H9 (cell line): ENCODE data around the gene PLAU. TPM values are rescaled to one million over a fixed set of nuclear protein-coding genes. Genes with fewer than 3 reads are reported as not detected.
A peak's percentile ranks its signal among the peaks of the same experiment; 100 is the strongest.

ENCODE experiments used
- DNase-seq: peaks from one replicate; pipeline ENCODE4 v3.0.0-alpha.2; 2017
- H2AFZ ChIP-seq: one replicate; pipeline ENCODE4 v1.6.1; 2013; ENCODE audit warnings: mild to moderate bottlenecking, low read length, control low read depth, moderate library complexity
- H2AK5ac ChIP-seq: 2 replicates; pipeline ENCODE4 v1.6.1; 2013; ENCODE audit warnings: low read length, control low read depth, mixed read lengths; ENCODE audit not compliant: insufficient read length
- H2BK120ac ChIP-seq: one replicate; pipeline ENCODE4 v1.6.1; 2013; ENCODE audit warnings: low read depth, mild to moderate bottlenecking, low read length, control low read depth, inconsistent platforms; ENCODE audit not compliant: poor library complexity, severe bottlenecking
- H2BK12ac ChIP-seq: 2 replicates; pipeline ENCODE4 v1.6.1; 2013; ENCODE audit warnings: low read length, control low read depth, mixed read lengths, low read depth; ENCODE audit not compliant: insufficient read length
- H2BK15ac ChIP-seq: 2 replicates; pipeline ENCODE4 v1.6.1; 2013; ENCODE audit warnings: low read depth, low read length, control low read depth
- H2BK20ac ChIP-seq: one replicate; pipeline ENCODE4 v1.6.1; 2013; ENCODE audit warnings: low read depth, mild to moderate bottlenecking, low read length, control low read depth, inconsistent platforms; ENCODE audit not compliant: poor library complexity, severe bottlenecking
- H2BK5ac ChIP-seq: 2 replicates; pipeline ENCODE4 v1.6.1; 2013; ENCODE audit warnings: low read length, control low read depth, mixed read lengths; ENCODE audit not compliant: insufficient read length
- H3K14ac ChIP-seq: 2 replicates; pipeline ENCODE4 v1.6.1; 2013; ENCODE audit warnings: low read length, control low read depth; ENCODE audit not compliant: insufficient read depth
- H3K18ac ChIP-seq: 2 replicates; pipeline ENCODE4 v1.6.1; 2013; ENCODE audit warnings: low read depth, mild to moderate bottlenecking, mixed read lengths, low read length, control low read depth; ENCODE audit not compliant: insufficient read length
- H3K23ac ChIP-seq: 2 replicates; pipeline ENCODE4 v1.6.1; 2013; ENCODE audit warnings: low read length, control low read depth, mixed read lengths, low read depth; ENCODE audit not compliant: insufficient read length
- H3K23me2 ChIP-seq: 2 replicates; pipeline ENCODE4 v1.6.1; 2013; ENCODE audit warnings: low read depth, mild to moderate bottlenecking, mixed read lengths, low read length, control low read depth; ENCODE audit not compliant: insufficient read length, poor library complexity, severe bottlenecking
- H3K27ac ChIP-seq: 2 replicates; pipeline ENCODE4 v1.5.1; 2013; ENCODE audit warnings: low read length, control low read depth, mixed read lengths, low read depth; ENCODE audit not compliant: insufficient read length
- H3K27me3 ChIP-seq: 2 replicates; pipeline ENCODE4 v1.6.1; 2013; ENCODE audit warnings: low read length, control low read depth, inconsistent platforms; ENCODE audit not compliant: insufficient read depth
- H3K4ac ChIP-seq: 2 replicates; pipeline ENCODE4 v1.6.1; 2013; ENCODE audit warnings: low read depth, mild to moderate bottlenecking, control low read depth, inconsistent platforms, low read length, moderate library complexity
- H3K4me1 ChIP-seq: 2 replicates; pipeline ENCODE4 v1.6.1; 2013; ENCODE audit warnings: low read length, control low read depth, inconsistent platforms; ENCODE audit not compliant: insufficient read depth
- H3K4me2 ChIP-seq: 2 replicates; pipeline ENCODE4 v1.6.1; 2013; ENCODE audit warnings: low read length, control low read depth, mixed read lengths; ENCODE audit not compliant: insufficient read length, insufficient read depth
- H3K56ac ChIP-seq: 2 replicates; pipeline ENCODE4 v1.6.1; 2013; ENCODE audit warnings: low read depth, mild to moderate bottlenecking, mixed read lengths, low read length, control low read depth; ENCODE audit not compliant: insufficient read length
- H3K79me1 ChIP-seq: 2 replicates; pipeline ENCODE4 v1.6.1; 2013; ENCODE audit warnings: low read depth, mild to moderate bottlenecking, moderate library complexity, low read length, control low read depth, inconsistent platforms; ENCODE audit not compliant: insufficient read depth, poor library complexity, severe bottlenecking
- H3K79me2 ChIP-seq: 2 replicates; pipeline ENCODE4 v1.6.1; 2013; ENCODE audit warnings: low read length, control low read depth, inconsistent platforms; ENCODE audit not compliant: insufficient read depth
- H3K9ac ChIP-seq: 2 replicates; pipeline ENCODE4 v1.6.1; 2013; ENCODE audit warnings: low read length, control low read depth, mixed read lengths; ENCODE audit not compliant: insufficient read length; ENCODE audit errors: extremely low read depth
- H3K9me3 ChIP-seq: one replicate; pipeline ENCODE4 v1.6.1; 2013; ENCODE audit warnings: low read depth, low read length, inconsistent platforms; ENCODE audit not compliant: control insufficient read depth
- H3T11ph ChIP-seq: one replicate; pipeline ENCODE4 v1.6.1; 2013; ENCODE audit warnings: mild to moderate bottlenecking, low read length, control low read depth, inconsistent platforms
- H4K20me1 ChIP-seq: one replicate; pipeline ENCODE4 v1.6.1; 2013; ENCODE audit not compliant: control insufficient read depth, insufficient read length, insufficient read depth
- H4K5ac ChIP-seq: 2 replicates; pipeline ENCODE4 v1.6.1; 2013; ENCODE audit warnings: low read depth, mild to moderate bottlenecking, mixed read lengths, low read length, control low read depth; ENCODE audit not compliant: insufficient read length
- H4K8ac ChIP-seq: replicated peaks from 2 replicates; pipeline ENCODE4 v1.6.1; 2013; ENCODE audit warnings: low read length, control low read depth, mixed read lengths, low read depth; ENCODE audit not compliant: insufficient read length
- H4K91ac ChIP-seq: 2 replicates; pipeline ENCODE4 v1.6.1; 2013; ENCODE audit warnings: low read depth, mild to moderate bottlenecking, moderate library complexity, mixed read lengths, low read length, control low read depth; ENCODE audit not compliant: insufficient read length
- H3K27ac Mint-ChIP-seq, 3 experiments: 2 replicates in 2 of 3; 3 replicates in 1 of 3; pipeline ENCODE4 v1.8.0; 2020 to 2021; ENCODE audit warnings: mixed read lengths in 3 of 3, mild to moderate bottlenecking in 1 of 3, moderate library complexity in 1 of 3
- H3K27me3 Mint-ChIP-seq: 2 replicates; pipeline ENCODE4 v1.8.0; 2021; ENCODE audit warnings: low read depth, mild to moderate bottlenecking, moderate library complexity, mixed read lengths
- H3K36me3 Mint-ChIP-seq, 3 experiments: 2 replicates in 2 of 3; 3 replicates in 1 of 3; pipeline ENCODE4 v1.8.0; 2020 to 2021; ENCODE audit warnings: low read depth in 3 of 3, mixed read lengths in 3 of 3; ENCODE audit not compliant: insufficient read depth in 1 of 3
- H3K4me1 Mint-ChIP-seq, 2 experiments: 2 replicates each; pipeline ENCODE4 v1.8.0; 2020; ENCODE audit warnings: mixed read lengths in 2 of 2
- H3K4me3 Mint-ChIP-seq, 2 experiments: 2 replicates in 1 of 2; 3 replicates in 1 of 2; pipeline ENCODE4 v1.8.0; 2020 to 2021; ENCODE audit warnings: mild to moderate bottlenecking in 2 of 2, mixed read lengths in 2 of 2, moderate library complexity in 1 of 2
- H3K9me3 Mint-ChIP-seq, 2 experiments: 2 replicates in 1 of 2; 3 replicates in 1 of 2; pipeline ENCODE4 v1.8.0; 2020; ENCODE audit warnings: mild to moderate bottlenecking in 2 of 2, mixed read lengths in 2 of 2, moderate library complexity in 1 of 2
- WGBS: extraction: QIAGEN DNeasy Blood & Tissue Kit; methylation state at CpG from one replicate; pipeline ENCODE4 v1.1.7; 2013; ENCODE audit warnings: missing lambda C conversion rate, low lambda C conversion rate, mixed read lengths; ENCODE audit not compliant: insufficient read length; ENCODE audit errors: extremely low coverage; 5-methylcytosine and 5-hydroxymethylcytosine counted together
- total RNA-seq: library from RNA; stranded (reverse); gene quantifications from 2 replicates; pipeline ENCODE4 v1.2.1, GENCODE V29; 2021
- TF ChIP-seq, protein P1 (sequence below): fragments of 200-600 bp; sonication (generic); conservative IDR thresholded peaks from 3 replicates; pipeline ENCODE4 v1.8.0; 2021; ENCODE audit warnings: antibody characterized with exemption, mild to moderate bottlenecking

Gene PLAU
- total RNA-seq, 1 experiment from 2014 or later: 15.0 TPM

DNA sequence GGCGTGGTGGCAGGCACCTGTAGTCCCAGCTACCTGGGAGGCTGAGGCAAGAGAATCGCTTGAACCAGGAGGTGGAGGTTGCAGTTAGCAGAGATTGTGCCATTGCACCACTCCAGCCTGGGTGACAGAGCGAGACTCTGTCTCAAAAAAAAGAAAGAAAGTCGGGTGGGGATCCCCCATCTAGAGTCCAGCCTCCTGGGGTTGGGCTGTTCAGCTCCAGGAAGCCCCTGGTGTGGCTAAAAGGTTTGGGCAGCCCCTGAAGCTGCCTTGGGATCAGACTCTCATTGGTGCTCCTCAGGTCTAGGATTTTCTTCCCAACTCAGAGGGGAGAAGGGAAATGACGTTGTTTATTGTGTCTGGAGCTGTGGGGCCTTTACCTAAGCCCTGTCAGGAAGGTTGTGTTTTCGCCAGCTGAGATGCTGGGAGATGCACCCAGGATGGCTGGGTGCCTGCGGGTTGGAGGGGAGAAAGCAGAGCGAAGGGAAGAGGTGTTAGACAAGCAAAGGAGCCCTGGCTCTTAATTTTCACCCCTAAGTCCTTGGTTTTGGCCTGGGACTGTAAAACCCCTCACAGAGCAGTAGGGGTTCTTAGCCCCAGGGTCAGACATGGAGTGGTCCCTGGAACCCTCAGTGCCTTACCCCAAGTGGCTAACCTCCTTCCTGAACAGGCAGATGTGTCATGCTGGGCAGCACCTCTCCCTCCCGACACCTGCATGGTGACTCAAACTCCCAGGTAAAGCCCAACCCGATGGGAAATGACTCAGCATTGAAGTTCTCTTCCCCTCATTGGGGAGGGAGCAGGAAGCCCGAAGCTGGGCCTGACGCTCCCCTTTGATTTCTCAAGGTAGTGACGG lies 21.1 kb downstream of the PLAU start:
- H2BK20ac ChIP-seq: no peak overlapping the region
- H3T11ph ChIP-seq: no peak overlapping the region
- no peaks in the 10 kb centered on the region for H3K23me2 ChIP-seq
- TF ChIP-seq, protein P1, sequence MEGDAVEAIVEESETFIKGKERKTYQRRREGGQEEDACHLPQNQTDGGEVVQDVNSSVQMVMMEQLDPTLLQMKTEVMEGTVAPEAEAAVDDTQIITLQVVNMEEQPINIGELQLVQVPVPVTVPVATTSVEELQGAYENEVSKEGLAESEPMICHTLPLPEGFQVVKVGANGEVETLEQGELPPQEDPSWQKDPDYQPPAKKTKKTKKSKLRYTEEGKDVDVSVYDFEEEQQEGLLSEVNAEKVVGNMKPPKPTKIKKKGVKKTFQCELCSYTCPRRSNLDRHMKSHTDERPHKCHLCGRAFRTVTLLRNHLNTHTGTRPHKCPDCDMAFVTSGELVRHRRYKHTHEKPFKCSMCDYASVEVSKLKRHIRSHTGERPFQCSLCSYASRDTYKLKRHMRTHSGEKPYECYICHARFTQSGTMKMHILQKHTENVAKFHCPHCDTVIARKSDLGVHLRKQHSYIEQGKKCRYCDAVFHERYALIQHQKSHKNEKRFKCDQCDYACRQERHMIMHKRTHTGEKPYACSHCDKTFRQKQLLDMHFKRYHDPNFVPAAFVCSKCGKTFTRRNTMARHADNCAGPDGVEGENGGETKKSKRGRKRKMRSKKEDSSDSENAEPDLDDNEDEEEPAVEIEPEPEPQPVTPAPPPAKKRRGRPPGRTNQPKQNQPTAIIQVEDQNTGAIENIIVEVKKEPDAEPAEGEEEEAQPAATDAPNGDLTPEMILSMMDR: no peak
- H3K14ac ChIP-seq: no peak overlapping the region
- H2AK5ac ChIP-seq: no peak overlapping the region
- H4K91ac ChIP-seq: no peak overlapping the region
- no peak overlapping the region for H3K27ac ChIP-seq
- H3K56ac ChIP-seq: no peak overlapping the region
- H3K4me2 ChIP-seq: no peak overlapping the region
- H2BK120ac ChIP-seq: no peak overlapping the region
- Mint-ChIP-seq H3K36me3 (no peaks in the 10 kb centered on the region), H3K9me3 (no peaks in the 10 kb centered on the region; a peak in 1 of 5 replicates), H3K27me3 (no peaks in the 10 kb centered on the region; the same call in none of the 2 replicates), H3K4me1 (peaks cover 18 to 20% of the 10 kb centered on the region in 2 experiments), H3K4me3 (no peak overlapping the region), H3K27ac (peak overlapping the region in 2 of 3 experiments; percentile 88 to 97; a peak in 5 of 7 replicates)
- H3K27me3 ChIP-seq: no peaks in the 10 kb centered on the region
- H4K8ac ChIP-seq: no peak overlapping the region
- no peaks in the 10 kb centered on the region for H3K79me1 ChIP-seq
- no peak overlapping the region for H3K9ac ChIP-seq
- no peaks in the 10 kb centered on the region; the same call in 1 of the 2 replicates for H3K4me1 ChIP-seq
- no peak overlapping the region for H2BK12ac ChIP-seq
- no peaks in the 10 kb centered on the region for H3K9me3 ChIP-seq
- no peaks in the 10 kb centered on the region for H4K20me1 ChIP-seq
- no peak overlapping the region for H2AFZ ChIP-seq
- H2BK5ac ChIP-seq: no peak overlapping the region
- H3K4ac ChIP-seq: no peak overlapping the region
- peak; percentile 85 for DNase-seq
- peak overlapping the region; percentile 18 for H3K18ac ChIP-seq
- H3K79me2 ChIP-seq: no peaks in the 10 kb centered on the region
- H4K5ac ChIP-seq: no peak overlapping the region
- H3K23ac ChIP-seq: no peak overlapping the region
- no peak overlapping the region for H2BK15ac ChIP-seq
- WGBS: no CpG with 5 or more reads among the region's 13 CpGs
